Peyer's patch (tissue), 4 donors: ENCODE data around the gene TOM1L2. TPM values are rescaled to one million over a fixed set of nuclear protein-coding genes. Genes with fewer than 3 reads are reported as not detected.

ENCODE experiments used
- DNase-seq, 3 donors: peaks; one replicate each; pipeline ENCODE4 v3.0.0-alpha.2; 2017 to 2019
- H3K27ac ChIP-seq, 4 donors: fragments of 200-600 bp; sonication (generic); one replicate each; pipeline ENCODE4 v1.5.1; 2016 to 2019
- H3K27me3 ChIP-seq, 2 donors: fragments of 200-600 bp; sonication (generic); one replicate each; pipeline ENCODE4 v1.5.1; 2019
- H3K36me3 ChIP-seq, 3 donors: fragments of 200-600 bp; sonication (generic); one replicate each; pipeline ENCODE4 v1.5.1; 2016 to 2019
- H3K4me1 ChIP-seq, 4 donors: fragments of 200-600 bp; sonication (generic); one replicate each; pipeline ENCODE4 v1.5.1; 2016 to 2019
- H3K4me3 ChIP-seq, 4 donors: fragments of 200-600 bp; sonication (generic); 1 replicate in 3 of 4; 2 replicates in 1 of 4; pipeline ENCODE4 v1.5.1; 2016 to 2019; ENCODE audit warnings: mild to moderate bottlenecking in 1 of 4
- H3K9me3 ChIP-seq, 4 donors: fragments of 200-600 bp; sonication (generic); one replicate each; pipeline ENCODE4 v1.5.1; 2016 to 2019; ENCODE audit warnings: mild to moderate bottlenecking in 1 of 4
- POLR2A ChIP-seq, 2 donors: fragments of 450-650 bp; IDR thresholded peaks; one replicate each; pipeline ENCODE4 v1.5.1; 2017; ENCODE audit warnings: antibody characterized with exemption in 2 of 2, mild to moderate bottlenecking in 2 of 2, moderate library complexity in 2 of 2
- total RNA-seq, 4 donors: library from RNA; depleted of rRNA; stranded (reverse); fragments of >200 nt; gene quantifications; one replicate each; pipeline ENCODE4 v1.1.0, GENCODE V29; 2016
- TF ChIP-seq, protein P1 (sequence below), 6 experiments: fragments of 450-650 bp in 4 of 6; fragments of 200-600 bp in 2 of 6; sonication (generic) in 1 of 6; IDR thresholded peaks; one replicate each; pipeline ENCODE4 v1.5.1; 2017 to 2019; ENCODE audit warnings: antibody characterized with exemption in 6 of 6, mild to moderate bottlenecking in 3 of 6, moderate library complexity in 1 of 6

TOM1L2 gene
- total RNA-seq, 4 donors from 2014 or later: 49.5 to 74.8 (median 62.7) TPM

DNA sequence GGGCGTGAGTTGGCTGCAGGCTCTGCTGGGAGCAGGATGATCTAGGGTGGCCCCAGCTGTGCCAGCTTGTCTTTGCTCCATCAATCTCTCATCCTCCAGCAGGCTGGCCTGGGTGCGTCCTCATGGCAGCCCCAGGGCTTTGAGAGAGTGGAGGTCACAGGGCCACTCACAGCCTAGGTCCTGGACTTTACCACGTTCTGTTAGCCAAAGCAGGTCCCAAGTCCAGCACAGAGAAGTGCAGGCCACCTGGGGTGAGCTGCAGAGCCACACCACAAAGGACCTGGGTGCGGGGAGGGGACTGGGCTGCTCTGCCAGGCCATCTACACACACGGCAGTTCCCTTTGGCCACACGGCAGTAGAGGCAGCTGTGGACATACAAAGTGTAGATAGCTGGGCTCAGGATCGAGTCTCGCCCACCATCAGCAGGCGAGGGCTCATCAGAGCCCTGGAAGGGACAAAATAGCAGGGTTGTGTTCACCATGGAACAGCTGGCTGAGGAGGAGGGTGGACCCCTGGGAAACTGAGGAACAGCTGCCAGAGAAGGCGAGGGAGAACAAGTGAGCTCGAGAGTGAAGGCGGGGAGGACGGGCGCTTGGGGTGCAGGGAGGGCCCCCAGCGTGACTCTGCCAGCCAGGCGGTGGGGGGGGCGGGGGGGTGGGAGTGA, 165.5 kb downstream of the TOM1L2 start:
- TF ChIP-seq POLR2A (IDR thresholded peaks at IDR 0.05): no peak
- TF ChIP-seq, protein P1, sequence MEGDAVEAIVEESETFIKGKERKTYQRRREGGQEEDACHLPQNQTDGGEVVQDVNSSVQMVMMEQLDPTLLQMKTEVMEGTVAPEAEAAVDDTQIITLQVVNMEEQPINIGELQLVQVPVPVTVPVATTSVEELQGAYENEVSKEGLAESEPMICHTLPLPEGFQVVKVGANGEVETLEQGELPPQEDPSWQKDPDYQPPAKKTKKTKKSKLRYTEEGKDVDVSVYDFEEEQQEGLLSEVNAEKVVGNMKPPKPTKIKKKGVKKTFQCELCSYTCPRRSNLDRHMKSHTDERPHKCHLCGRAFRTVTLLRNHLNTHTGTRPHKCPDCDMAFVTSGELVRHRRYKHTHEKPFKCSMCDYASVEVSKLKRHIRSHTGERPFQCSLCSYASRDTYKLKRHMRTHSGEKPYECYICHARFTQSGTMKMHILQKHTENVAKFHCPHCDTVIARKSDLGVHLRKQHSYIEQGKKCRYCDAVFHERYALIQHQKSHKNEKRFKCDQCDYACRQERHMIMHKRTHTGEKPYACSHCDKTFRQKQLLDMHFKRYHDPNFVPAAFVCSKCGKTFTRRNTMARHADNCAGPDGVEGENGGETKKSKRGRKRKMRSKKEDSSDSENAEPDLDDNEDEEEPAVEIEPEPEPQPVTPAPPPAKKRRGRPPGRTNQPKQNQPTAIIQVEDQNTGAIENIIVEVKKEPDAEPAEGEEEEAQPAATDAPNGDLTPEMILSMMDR (IDR thresholded peaks at IDR 0.05): no peak
- H3K36me3 ChIP-seq: peaks cover 0 to 38% (median 0%) of the 10 kb centered on the region in 3 donors

DNA sequence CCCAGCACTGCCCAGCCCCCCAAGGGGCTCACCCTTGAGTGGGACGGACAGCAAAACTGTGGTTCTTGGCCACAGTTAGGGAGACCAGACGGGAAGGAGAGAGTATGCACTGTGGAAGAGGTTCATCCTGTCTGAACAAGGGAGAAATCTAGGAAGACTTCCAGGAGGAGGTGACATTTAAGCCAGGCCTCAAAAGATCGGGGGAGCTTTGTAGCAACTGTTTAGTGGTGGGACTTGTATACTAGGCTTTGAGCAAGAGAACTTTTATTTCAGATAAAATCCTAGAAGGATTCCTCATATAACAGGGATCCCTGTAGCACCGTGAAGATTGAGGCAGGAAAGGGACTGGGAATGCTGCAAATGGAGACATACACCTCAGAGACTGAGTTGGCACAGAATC, 166.2 kb downstream of the TOM1L2 start:
- H3K36me3 ChIP-seq: peaks cover 0 to 33% (median 0%) of the 10 kb centered on the region in 3 donors

More for the DNA sequence above, 165.5 kb downstream of the TOM1L2 start:
- Histone ChIP-seq H3K9me3 (no peaks in the 10 kb centered on the region), H3K4me1 (peaks cover 0 to 18% (median 6%) of the 10 kb centered on the region in 4 donors), H3K27ac (no peak overlapping the region), H3K4me3 (no peak overlapping the region), H3K27me3 (no peaks in the 10 kb centered on the region)
- no peak for DNase-seq

DNA sequence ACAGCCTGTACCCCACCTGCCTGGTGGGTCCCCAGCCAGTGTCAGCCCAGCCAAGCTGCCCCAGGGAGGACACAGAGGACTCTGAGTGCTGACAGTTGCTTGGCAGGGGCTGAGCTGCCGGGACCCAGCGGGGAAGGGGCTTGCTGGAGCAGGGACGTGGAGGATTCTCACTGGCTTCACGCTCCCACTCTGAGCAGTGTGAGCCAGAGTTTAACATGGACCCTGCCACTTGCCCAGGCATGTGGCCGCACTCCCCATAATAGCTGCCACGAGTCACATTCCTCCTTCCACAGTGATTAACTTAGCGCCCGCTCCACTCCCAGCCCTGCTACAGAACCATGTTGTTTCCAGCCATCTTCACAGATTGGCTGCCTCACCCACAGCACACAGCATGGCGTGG, 166.6 kb downstream of the TOM1L2 start:
- H3K36me3 ChIP-seq: peaks cover 0 to 29% (median 0%) of the 10 kb centered on the region in 3 donors

More for the DNA sequence above, 166.2 kb downstream of the TOM1L2 start:
- Histone ChIP-seq H3K9me3 (no peaks in the 10 kb centered on the region), H3K27ac (no peak overlapping the region), H3K4me1 (peaks cover 0 to 13% (median 6%) of the 10 kb centered on the region in 4 donors), H3K4me3 (no peak overlapping the region), H3K27me3 (no peaks in the 10 kb centered on the region)
- no peak for DNase-seq
- TF ChIP-seq, protein P1 (IDR thresholded peaks at IDR 0.05): no peak
- no peak for TF ChIP-seq POLR2A (IDR thresholded peaks at IDR 0.05)

DNA sequence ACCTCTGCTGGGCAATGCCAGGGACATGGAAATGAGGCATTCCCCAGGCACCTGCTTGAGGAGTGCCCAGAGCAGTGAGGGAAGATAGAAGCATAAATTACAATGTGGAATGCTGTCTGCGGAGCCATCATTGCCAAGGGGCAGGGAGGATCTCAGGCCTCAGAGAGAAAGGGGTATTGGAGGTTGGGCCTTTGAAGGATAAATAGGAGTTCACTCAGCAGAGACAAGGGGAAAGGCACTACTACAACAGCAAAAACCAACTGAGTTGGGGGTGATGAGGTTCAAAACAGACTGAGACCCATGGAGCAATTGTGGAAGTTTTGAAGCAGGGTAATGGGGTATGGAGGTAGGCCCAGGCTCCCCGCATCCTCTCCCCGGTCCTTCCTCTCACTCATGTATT, 168.2 kb downstream of the TOM1L2 start:
- H3K4me1 ChIP-seq: peaks cover 0 to 3% (median under 1%) of the 10 kb centered on the region in 4 donors
- H3K9me3 ChIP-seq: no peaks in the 10 kb centered on the region
- DNase-seq: no peak
- peaks cover 0 to 22% (median 0%) of the 10 kb centered on the region in 3 donors for H3K36me3 ChIP-seq
- H3K27me3 ChIP-seq: no peaks in the 10 kb centered on the region
- no peak overlapping the region for H3K4me3 ChIP-seq
- TF ChIP-seq, protein P1 (IDR thresholded peaks at IDR 0.05): no peak
- TF ChIP-seq POLR2A (IDR thresholded peaks at IDR 0.05): no peak
- no peak overlapping the region for H3K27ac ChIP-seq

More for the DNA sequence above, 166.6 kb downstream of the TOM1L2 start:
- Histone ChIP-seq H3K27me3 (no peaks in the 10 kb centered on the region), H3K4me1 (peaks cover 0 to 13% (median 6%) of the 10 kb centered on the region in 4 donors), H3K4me3 (no peak overlapping the region), H3K9me3 (no peaks in the 10 kb centered on the region), H3K27ac (no peak overlapping the region)
- TF ChIP-seq, protein P1 (IDR thresholded peaks at IDR 0.05): no peak
- TF ChIP-seq POLR2A (IDR thresholded peaks at IDR 0.05): no peak
- no peak for DNase-seq

DNA sequence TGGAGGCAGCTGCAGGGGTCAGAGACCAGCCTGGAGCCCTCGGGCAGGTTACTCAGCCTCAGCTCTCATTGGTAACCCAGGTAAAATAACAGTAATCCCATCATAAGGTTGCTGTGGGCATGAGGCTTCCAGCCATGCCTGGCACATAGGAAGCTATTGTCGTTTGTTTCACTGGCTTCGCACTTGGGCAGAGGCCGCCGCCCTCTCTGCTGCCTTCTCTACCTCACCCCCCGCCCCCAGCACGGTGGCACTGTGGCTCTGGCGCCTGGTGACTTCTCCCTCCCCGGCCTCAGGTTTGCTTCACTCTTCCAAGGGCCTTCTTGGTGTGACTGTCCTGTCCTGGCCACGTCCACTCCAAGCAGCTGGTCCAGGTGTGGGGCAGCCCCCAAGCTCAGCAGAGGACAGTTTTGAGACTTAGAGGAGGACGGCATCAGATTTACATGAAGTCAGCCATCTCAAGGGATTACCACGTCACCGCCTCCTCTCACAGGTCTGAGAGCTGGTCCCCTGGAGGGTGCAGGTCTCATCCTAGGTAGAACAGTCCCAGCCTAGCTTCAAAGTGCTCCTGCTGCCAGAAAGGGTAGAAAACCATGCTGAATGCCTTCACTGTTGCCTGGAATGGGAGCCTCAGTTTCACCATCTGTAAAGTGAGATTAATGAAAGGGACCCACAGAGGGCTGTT, 170.3 kb downstream of the TOM1L2 start:
- no peak for DNase-seq
- Histone ChIP-seq H3K9me3 (no peaks in the 10 kb centered on the region), H3K36me3 (peaks cover 0 to 39% (median 0%) of the 10 kb centered on the region in 3 donors), H3K27me3 (no peaks in the 10 kb centered on the region), H3K4me1 (no peaks in the 10 kb centered on the region), H3K27ac (no peak overlapping the region), H3K4me3 (no peak overlapping the region)
- TF ChIP-seq POLR2A (IDR thresholded peaks at IDR 0.05): no peak
- TF ChIP-seq, protein P1 (IDR thresholded peaks at IDR 0.05): no peak
